ENCODE results near the gene PDE4B.
"Not testable (repeated sequence)": the region's sequence is repeated elsewhere in the genome, so short reads cannot be mapped to it uniquely, and the experiment has no call there.

The PDE4B gene

DNA sequence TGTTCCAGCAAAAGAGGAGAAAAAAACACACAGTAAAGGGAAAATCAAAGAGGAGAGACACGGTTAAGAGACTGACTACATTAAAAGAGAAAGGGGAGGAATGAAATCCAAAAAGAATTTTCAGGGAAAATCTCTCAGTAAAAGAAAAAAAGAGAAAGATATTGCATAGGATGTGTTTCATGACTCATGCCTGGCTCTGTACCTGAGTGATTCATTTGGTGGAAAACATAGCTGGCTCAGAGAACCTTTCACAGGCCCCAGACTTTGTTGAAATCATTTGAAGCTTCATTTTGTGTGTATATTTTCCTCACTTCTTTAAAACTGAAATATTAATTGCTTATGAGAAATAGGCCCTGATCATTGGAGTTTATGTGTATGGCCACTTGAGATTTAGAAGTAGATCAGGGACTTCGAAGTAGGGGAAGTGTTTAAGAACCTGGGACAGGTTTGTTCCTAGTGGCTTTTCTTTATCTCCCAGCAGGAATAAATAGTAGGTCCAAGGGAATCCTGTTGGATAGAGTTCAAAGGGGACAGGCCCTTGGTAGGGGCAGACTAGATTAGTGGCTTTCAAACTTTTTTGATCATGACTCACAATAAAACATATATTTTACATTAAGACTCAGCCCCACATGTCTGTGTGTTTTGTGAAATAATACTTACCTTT is 502.1 kb downstream of the PDE4B start:
- no peak for DNase-seq

GRCh38 chr1:66295803-66296202 is 503.1 kb downstream of the PDE4B start:
- no peak for DNase-seq

GRCh38 chr1:66296370-66296769 is 503.7 kb downstream of the PDE4B start:
- no peak for DNase-seq

GRCh38 chr1:66296951-66297350 is 504.3 kb downstream of the PDE4B start:
- no peak for DNase-seq

- no peak for DNase-seq
These were observed 505.8 kb downstream of the PDE4B start for GRCh38 chr1:66298464-66298863.

DNA sequence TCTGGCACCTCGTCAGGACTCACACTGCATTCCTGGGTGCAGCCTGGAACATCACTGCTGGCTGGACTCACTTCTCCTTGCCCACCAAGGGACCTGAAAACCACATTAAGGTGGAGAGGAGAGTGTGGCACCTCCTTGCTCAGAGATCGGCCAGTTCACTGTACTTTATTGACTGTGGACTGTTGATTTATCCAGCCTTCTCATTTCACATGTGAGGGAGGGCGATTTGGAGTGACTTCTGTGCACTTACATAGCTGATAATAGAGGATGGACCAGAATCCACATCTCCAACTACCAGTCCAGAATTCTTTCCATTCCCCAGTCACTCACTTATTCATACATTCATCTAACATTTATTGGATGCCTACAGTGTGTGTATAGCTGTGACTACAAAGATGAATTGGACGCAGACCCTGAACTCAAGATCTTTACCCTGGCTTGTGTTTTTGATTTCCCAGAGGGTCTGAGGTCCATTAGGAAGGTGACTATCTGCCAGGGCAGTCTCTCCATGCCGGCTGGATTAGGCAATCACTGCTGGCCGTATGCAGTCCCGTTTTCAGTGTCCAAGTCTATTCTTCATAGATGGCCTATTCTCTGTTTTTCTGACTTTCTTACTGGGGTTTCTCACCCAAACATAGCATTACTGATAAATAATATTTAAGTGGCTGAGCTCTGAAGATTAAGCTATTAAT is 507.7 kb downstream of the PDE4B start:
- DNase-seq, result no peak

DNA sequence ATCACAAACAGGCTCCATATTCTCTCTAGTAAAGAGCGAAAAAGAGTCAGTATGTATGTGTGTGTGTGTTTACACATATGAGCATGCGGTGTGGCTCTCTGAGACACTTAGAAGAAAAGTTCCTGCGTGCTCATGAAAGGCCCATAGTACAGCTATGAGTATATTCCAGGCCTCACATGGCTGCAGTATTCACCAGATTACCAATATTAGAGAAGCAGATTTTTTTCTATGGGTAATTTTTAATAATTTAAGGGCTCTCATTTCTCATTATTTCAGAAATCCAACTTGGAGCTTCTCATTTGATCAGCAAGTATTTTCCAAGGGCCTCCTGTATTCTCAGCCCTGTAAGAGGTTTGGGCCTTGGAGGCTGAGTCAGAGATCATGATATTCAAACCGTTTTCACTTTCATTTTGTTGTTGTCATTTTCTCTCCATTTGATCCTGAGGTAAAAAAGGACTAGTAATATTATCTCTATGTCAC is 508.3 kb downstream of the PDE4B start:
- peak; percentile 74 for DNase-seq

DNA sequence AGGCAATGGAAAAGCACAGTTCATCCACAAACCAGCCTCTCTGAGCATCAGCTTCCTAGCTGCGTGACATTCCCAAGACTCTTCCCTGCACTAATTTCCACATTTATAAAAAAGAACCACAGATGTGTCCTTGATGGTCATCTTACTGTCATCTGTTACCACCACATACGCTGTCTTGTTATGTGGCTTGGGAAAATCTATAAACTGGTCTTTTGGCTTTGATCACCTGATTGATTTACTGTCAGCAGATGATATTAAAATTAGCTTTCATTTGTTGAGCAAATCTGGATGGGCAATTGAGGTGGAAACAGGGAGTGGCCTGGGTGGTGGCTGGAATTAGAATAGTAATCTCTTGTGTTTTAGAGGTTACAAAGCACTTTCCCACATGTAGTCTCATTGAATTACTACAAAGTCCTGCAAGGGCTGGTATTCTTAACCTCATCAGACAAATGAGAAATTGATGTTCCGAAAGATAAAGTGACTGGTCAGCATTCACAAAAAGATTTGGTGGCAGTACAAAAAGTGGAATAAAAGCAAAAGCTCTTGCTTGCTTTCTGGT is 509.6 kb downstream of the PDE4B start:
- DNase-seq, result no peak

DNA sequence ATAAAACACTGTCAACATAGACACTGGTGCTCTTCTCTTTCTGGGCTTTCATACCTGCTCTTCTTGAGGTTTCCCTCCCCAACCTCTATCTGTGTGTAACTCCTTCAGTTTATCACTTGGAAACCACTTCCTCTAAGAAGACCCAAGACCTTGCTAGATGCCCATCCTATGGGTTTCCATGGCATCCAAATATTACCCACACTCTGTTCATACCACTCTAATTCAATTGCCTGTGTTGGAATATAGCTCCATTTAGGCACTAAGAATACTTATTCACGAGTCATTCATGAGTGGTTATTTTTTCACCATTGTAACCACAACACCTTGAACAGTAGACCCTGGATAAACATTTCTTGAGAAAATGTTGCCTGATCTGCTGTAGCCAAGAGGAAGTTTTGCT is 510.1 kb downstream of the PDE4B start:
- no peak for DNase-seq

GRCh38 chr1:66303646-66304045 is 511.0 kb downstream of the PDE4B start:
- no peak for DNase-seq

DNA sequence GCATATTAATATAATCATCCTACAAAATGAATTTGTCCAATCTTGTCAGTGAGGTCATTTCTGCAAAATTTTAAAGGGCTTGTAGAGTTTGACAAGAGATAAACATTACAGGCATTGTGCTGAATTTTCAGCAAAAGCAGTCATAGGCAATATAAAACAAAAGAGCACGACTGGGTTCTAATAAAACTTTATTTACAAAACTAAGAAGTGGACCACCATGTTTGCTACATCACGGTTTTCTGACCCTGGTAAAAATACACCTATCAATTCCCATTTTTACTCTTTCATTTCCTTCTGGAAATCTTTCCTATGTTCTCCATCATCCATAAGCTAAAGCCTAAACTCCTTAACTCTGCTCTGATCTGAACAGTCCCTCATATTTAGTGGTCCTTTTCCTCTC is 511.4 kb downstream of the PDE4B start:
- DNase-seq, result no peak

DNA sequence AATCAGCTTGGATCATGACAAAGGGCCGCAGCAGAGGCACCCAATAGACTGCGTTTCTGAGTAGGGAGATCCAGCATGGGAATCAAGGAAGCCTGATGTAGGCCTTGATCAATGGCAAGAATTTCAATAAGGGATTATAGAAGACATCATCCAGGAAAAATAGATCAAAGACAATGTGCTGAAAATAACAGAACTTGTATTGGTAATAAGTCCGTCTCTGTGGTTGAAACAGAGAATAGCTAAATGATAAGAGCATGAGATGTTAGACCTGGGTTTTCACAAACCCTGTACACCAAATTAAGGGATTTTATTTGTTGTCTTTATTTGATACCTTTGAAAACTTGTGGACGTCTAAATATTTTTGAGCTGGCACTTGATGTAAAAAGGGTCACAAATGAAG is 513.2 kb downstream of the PDE4B start:
- DNase-seq, result no peak

- no peak for DNase-seq
These were observed 516.5 kb downstream of the PDE4B start for GRCh38 chr1:66309006-66309741.

GRCh38 chr1:66311092-66311491 is 518.4 kb downstream of the PDE4B start:
- DNase-seq, result no peak

- DNase-seq, result no peak
These were observed 518.9 kb downstream of the PDE4B start for GRCh38 chr1:66311628-66312027.

- DNase-seq, result no peak
These were observed 519.7 kb downstream of the PDE4B start for GRCh38 chr1:66312271-66312990.

GRCh38 chr1:66313429-66313828 is 520.7 kb downstream of the PDE4B start:
- no peak for DNase-seq

- DNase-seq, result no peak
These were observed 523.0 kb downstream of the PDE4B start for GRCh38 chr1:66315671-66316070.

DNA sequence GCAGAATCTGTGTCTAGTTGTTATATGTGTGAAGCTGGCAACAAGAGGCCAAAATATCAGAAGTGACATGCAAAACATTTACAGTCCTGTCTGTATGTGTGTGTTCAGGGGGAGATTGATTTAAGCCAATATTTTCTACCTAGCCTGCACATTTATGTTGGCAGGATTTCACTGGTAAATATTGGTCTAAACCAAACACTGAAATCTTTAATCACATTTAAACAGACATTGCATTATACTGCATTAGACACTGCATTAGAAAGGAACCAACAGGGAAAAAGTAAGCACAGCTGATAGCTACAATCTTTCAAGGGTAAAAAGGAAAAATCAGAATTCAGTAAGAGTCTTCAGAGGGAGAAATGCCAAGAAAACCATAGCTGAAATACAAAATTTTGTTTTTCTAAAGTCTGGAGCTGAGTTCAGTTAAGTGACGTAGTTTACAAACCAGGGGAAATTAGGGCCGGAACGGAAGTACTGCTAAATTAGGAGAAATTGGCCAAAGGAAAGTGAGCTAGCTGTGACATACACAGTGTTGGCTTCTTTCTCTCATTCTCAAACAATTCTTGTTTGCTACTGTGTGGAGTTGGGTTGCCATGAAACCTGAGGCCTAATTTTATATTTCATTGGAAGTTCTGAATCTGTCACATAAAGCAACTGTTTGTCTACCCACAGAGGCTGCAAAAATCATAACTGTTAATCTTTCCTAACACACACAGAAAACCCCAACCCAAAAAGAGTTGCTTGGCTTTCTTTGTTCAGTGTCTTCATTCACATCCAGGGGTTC is 524.0 kb downstream of the PDE4B start:
- no peak for DNase-seq

- no peak for DNase-seq
These were observed 524.5 kb downstream of the PDE4B start for GRCh38 chr1:66317248-66317515.

GRCh38 chr1:66320231-66320630 is 527.5 kb downstream of the PDE4B start:
- no peak for DNase-seq

GRCh38 chr1:66322462-66322861 is 529.8 kb downstream of the PDE4B start:
- not testable (repeated sequence) for DNase-seq

All from activated CD4-positive, alpha-beta T cell treated with anti-CD3 and anti-CD28 coated beads, Interleukin-2, amount 50 U/mL, for 16 hours (primary cell).